DMS79 (cell line): ENCODE measurements around the gene FAM53B.

Source experiments
- DNase-seq: peaks from one replicate; lab custom pipeline; 2025; lab: John Stamatoyannopoulos, UW

Gene FAM53B

GRCh38 chr10:124708246-124708779 is 35.9 kb downstream of the FAM53B start:
- no peak for DNase-seq

GRCh38 chr10:124707551-124707950 is 36.6 kb downstream of the FAM53B start:
- DNase-seq: no peak

DNA sequence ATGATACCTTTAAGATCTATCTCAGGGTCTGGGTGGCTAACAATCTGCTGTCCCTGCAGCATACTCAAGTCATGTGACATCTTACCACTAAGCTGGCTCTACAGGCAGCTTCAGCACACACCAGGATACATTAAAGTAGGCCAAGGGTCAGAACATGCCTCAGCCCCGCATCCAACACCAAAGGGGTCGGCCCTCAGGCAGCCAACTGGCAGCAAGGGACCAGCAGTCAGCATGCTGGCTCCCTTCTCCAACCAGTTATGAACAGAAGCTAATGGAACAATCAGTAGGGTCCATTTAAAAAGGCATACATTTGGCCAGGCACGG is 37.1 kb downstream of the FAM53B start:
- DNase-seq: no peak

DNA sequence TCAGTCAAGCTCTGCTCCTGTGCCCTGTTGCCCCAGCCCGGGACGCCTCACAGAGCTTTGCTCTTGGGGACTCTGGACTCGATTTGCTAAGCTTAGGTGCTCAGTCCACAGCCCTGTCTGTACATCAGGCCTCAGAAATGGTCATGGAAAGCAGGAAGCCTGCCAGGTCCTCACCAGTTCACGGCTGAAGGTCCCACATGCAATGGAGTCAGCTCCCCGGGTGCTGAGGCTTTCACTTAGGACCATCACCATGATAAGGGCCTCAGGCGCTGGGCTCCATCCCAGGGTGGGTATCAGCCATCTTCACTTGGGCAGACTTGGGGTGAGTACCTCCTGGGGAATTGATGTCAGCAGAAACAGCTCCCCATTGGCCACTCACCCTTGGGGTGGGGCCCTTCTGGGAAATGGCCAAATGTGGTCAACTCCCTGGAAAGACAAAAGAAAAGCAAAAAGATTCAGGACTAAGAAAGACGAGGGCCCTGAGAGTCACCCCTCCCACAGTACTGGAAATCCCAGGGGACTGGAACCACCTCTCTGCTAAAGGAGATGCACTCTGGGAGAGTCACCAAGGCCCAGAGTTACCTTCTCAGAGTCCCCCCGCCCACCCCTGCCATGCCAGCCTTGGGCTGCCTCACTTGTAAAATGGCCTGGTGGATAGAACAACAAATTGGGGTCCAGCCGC is 37.6 kb downstream of the FAM53B start:
- DNase-seq: no peak

DNA sequence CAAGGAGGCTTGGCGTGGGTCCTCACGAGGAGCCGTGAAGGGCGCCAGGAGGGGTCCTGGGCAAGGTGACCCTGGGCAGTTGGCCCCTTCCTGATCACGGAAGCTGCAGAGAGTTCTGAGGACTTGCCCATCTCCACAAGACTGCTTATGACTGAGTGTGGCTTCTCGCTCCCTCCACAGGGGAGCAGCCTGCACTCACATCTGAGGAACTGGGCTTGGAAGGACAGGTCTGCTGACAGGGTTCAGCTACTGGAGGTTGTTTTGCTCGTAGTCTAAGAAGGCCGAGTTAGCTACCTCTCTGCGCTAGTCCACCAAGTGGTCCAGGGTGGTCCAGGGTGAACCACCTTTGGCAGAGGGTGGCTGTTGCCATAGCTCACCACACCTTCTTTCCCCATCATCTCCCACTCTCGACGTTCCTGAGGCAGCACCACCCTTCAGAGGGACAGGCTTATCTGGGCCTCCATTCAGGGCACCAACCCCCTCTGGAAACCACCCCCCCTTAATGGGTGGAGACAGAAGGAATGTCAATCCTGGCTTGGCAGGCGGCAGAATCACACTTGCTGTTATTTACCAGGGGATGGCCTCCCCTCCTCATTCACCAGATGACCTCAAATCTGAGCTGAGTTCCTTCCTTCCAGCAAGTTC is 38.2 kb downstream of the FAM53B start:
- no peak for DNase-seq

DNA sequence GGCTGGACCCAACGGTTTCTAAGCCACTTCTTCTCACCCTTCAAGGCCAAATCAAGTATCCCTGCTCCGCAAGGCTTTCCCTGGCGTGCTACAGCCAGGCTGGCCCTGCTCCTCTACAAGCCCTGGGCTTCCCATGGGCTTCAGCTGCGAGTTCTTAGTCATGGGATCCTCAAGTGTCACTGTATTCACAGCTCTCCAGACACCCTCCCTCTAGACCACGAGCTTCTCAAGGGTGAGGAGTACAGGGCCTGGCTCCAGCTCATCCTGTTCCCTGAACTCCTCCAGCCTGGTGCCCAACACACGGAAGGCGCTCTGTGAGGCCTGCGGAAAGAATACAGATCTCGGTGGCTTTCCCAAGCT is 38.8 kb downstream of the FAM53B start:
- peak; percentile 23 for DNase-seq

- no peak for DNase-seq
These were observed 39.5 kb downstream of the FAM53B start for GRCh38 chr10:124704428-124705380.

DNA sequence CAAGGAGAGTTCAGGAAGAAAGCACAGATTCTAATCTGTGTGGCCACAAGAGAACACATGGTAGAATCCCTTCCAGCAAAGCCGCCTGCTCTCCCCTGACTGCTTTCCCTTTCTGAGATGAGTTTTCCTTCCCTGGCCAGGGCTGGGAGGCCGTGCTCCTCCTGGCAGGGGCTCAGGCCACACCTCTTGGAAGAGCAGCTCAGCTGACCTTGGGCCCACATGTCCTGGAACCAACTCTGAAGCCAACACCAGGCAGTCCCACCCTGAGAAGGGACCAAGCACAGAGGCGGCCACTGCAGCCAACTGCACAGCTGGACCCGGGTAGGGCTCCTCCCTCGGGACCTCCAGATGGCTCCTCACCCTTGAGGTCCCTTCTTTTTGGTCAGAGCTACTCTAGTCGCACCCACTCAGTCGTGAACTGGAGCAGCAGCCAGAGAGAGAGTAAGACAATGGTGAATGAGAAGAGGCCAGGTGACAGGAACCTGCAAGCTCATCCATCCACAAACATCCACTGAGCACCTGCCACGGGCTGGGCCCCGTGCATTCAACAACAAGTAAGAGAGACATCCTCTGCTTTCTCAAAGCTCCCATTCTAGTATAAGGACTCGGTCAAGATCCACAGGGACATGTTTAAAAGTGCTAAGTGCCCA is 40.3 kb downstream of the FAM53B start:
- DNase-seq: no peak

GRCh38 chr10:124703372-124703771 is 40.8 kb downstream of the FAM53B start:
- DNase-seq: no peak

DNA sequence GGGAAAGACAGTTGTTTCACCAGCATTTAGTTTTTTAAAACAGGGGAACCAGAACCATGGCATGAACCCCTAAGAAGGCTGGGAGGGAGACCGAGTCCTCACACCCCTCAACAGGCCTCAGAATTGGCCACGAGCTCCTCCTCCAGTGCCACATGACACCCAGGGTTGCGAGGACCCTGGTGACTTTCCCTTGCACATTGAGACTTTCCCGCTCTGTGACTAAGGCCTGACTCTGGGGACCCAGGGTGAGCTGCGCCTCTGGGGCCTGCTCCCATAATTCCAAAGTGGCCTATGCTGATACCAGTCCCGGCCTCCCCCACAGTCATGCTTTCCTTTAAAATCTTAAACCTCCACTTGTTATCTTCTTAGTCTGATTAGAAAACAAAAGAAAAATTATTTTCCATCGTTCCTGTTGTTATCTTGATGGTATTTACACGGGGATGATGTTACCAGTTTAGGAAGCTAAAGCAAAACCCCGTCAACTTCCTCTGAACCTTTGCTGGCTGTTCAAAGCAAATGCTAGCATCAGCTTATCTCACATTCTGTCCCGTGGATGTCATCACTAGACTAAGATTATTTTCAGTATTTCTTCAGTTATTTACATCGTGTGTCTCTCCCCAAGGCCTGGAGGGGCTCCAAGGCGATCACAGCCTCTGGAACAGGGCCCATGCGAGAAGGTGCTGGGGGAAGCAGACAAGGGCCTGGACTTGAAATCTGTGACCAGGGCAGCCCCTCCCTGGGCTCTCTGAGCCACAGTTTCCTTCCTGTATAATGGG is 42.1 kb downstream of the FAM53B start:
- DNase-seq: no peak

- no peak for DNase-seq
These were observed 42.7 kb downstream of the FAM53B start for GRCh38 chr10:124701435-124701834.

GRCh38 chr10:124701038-124701365 is 43.2 kb downstream of the FAM53B start:
- no peak for DNase-seq

- DNase-seq: no peak
These were observed 43.7 kb downstream of the FAM53B start for GRCh38 chr10:124700293-124701037.

GRCh38 chr10:124699471-124700292 is 44.5 kb downstream of the FAM53B start:
- no peak for DNase-seq

GRCh38 chr10:124698545-124699469 is 45.4 kb downstream of the FAM53B start:
- no peak for DNase-seq

GRCh38 chr10:124697837-124698544 is 46.2 kb downstream of the FAM53B start:
- DNase-seq: no peak

- DNase-seq: no peak
These were observed 46.7 kb downstream of the FAM53B start for GRCh38 chr10:124697443-124697836.
